Activated naive CD4-positive, alpha-beta T cell (primary cell): ENCODE data around the gene PAK6.

ENCODE experiments used
- DNase-seq, 4 experiments: peaks; one replicate each; lab custom pipeline; 2025; lab: John Stamatoyannopoulos, UW

The PAK6 gene

GRCh38 chr15:40292246-40292645 lies 53.4 kb downstream of the PAK6 start:
- no peak for DNase-seq

- no peak for DNase-seq
Observed at GRCh38 chr15:40293006-40293405, 54.1 kb downstream of the PAK6 start.

GRCh38 chr15:40293905-40294895 lies 55.3 kb downstream of the PAK6 start:
- DNase-seq: no peak

GRCh38 chr15:40295297-40295696 lies 56.4 kb downstream of the PAK6 start:
- DNase-seq: no peak

GRCh38 chr15:40295877-40296560 lies 57.2 kb downstream of the PAK6 start:
- DNase-seq: no peak

GRCh38 chr15:40296561-40297230 lies 57.8 kb downstream of the PAK6 start:
- no peak for DNase-seq

GRCh38 chr15:40297356-40297755 lies 58.5 kb downstream of the PAK6 start:
- DNase-seq: no peak

- DNase-seq: no peak
Observed at GRCh38 chr15:40298216-40298935, 59.5 kb downstream of the PAK6 start.

- no peak for DNase-seq
Observed at GRCh38 chr15:40300367-40300766, 61.5 kb downstream of the PAK6 start.

- no peak for DNase-seq
Observed at GRCh38 chr15:40300771-40301170, 61.9 kb downstream of the PAK6 start.

- no peak for DNase-seq
Observed at GRCh38 chr15:40301467-40302179, 62.8 kb downstream of the PAK6 start.

GRCh38 chr15:40302288-40302886 lies 63.5 kb downstream of the PAK6 start:
- no peak for DNase-seq

GRCh38 chr15:40302981-40303380 lies 64.1 kb downstream of the PAK6 start:
- DNase-seq: no peak

- no peak for DNase-seq
Observed at GRCh38 chr15:40303576-40303975, 64.7 kb downstream of the PAK6 start.

GRCh38 chr15:40305281-40305680 lies 66.4 kb downstream of the PAK6 start:
- no peak for DNase-seq

GRCh38 chr15:40306371-40306770 lies 67.5 kb downstream of the PAK6 start:
- no peak for DNase-seq

GRCh38 chr15:40306908-40307307 lies 68.0 kb downstream of the PAK6 start:
- no peak for DNase-seq

- peak in 3 of 4 experiments; percentile 36 to 67 (median 64) for DNase-seq
Observed at GRCh38 chr15:40307421-40308211, 68.8 kb downstream of the PAK6 start, which contains the start of gene PLCB2. TSS of gene PLCB2 (minus strand) at chr15:40307935. CDS start at chr15:40307672, 263 bp downstream.

GRCh38 chr15:40309344-40309862 lies 70.5 kb downstream of the PAK6 start:
- no peak for DNase-seq
